ENCODE measurements around the gene CA10.

CA10 gene

GRCh38 chr17:51746421-51746820, 412.1 kb downstream of the CA10 start:
- Histone ChIP-seq H3K27ac (ENCODE audit: low read depth, low read length, poor library complexity, severe bottlenecking) (no peak overlapping the region), H4K20me1 (ENCODE audit: insufficient read depth, low read length) (no peaks in the 10 kb centered on the region), H3K27me3 (ENCODE audit: insufficient read depth, low read length) (no peaks in the 10 kb centered on the region), H3K4me2 (ENCODE audit: low read length) (no peak overlapping the region), H2AFZ (ENCODE audit: low read length) (no peak overlapping the region), H3F3A (ENCODE audit: insufficient read depth, low read length) (no peaks in the 10 kb centered on the region), H3K4me1 (ENCODE audit: insufficient read depth, low read length, severe bottlenecking) (no peaks in the 10 kb centered on the region), H3K9ac (ENCODE audit: low read length) (no peak overlapping the region), H3K36me3 (ENCODE audit: insufficient read depth, low read length) (no peaks in the 10 kb centered on the region), H3K79me2 (ENCODE audit: insufficient read depth, low read length) (no peaks in the 10 kb centered on the region), H3K9me2 (ENCODE audit: low read depth, low read length) (no peaks in the 10 kb centered on the region), H3K4me3 (ENCODE audit: low read depth, low read length, poor library complexity, severe bottlenecking) (no peak overlapping the region), H3K9me3 (ENCODE audit: low read length) (no peaks in the 10 kb centered on the region)
- TF ChIP-seq EZH2 (IDR thresholded peaks at IDR 0.05; ENCODE audit: borderline replicate concordance, low read length) = no peak
- TF ChIP-seq CTCF (IDR thresholded peaks at IDR 0.05; ENCODE audit: low read length) = no peak

- no peak overlapping the region for H3K9ac ChIP-seq (ENCODE audit: low read length)
- TF ChIP-seq EZH2 (IDR thresholded peaks at IDR 0.05; ENCODE audit: borderline replicate concordance, low read length) = no peak
- no peak for TF ChIP-seq CTCF (IDR thresholded peaks at IDR 0.05; ENCODE audit: low read length)
- H3K4me1 ChIP-seq (ENCODE audit: insufficient read depth, low read length, severe bottlenecking) = no peaks in the 10 kb centered on the region
- H3K27me3 ChIP-seq (ENCODE audit: insufficient read depth, low read length) = no peaks in the 10 kb centered on the region
- no peaks in the 10 kb centered on the region for H3K36me3 ChIP-seq (ENCODE audit: insufficient read depth, low read length)
- H3K79me2 ChIP-seq (ENCODE audit: insufficient read depth, low read length) = no peaks in the 10 kb centered on the region
- no peaks in the 10 kb centered on the region for H4K20me1 ChIP-seq (ENCODE audit: insufficient read depth, low read length)
- no peaks in the 10 kb centered on the region for H3K9me3 ChIP-seq (ENCODE audit: low read length)
- H3K4me3 ChIP-seq (ENCODE audit: low read depth, low read length, poor library complexity, severe bottlenecking) = no peak overlapping the region
- no peaks in the 10 kb centered on the region for H3F3A ChIP-seq (ENCODE audit: insufficient read depth, low read length)
- H3K27ac ChIP-seq (ENCODE audit: low read depth, low read length, poor library complexity, severe bottlenecking) = no peak overlapping the region
- H2AFZ ChIP-seq (ENCODE audit: low read length) = no peak overlapping the region
- H3K9me2 ChIP-seq (ENCODE audit: low read depth, low read length) = no peaks in the 10 kb centered on the region
- no peak overlapping the region for H3K4me2 ChIP-seq (ENCODE audit: low read length)
Observed at GRCh38 chr17:51745993-51746392, 412.5 kb downstream of the CA10 start.

- H3F3A ChIP-seq (ENCODE audit: insufficient read depth, low read length) = no peaks in the 10 kb centered on the region
- TF ChIP-seq EZH2 (IDR thresholded peaks at IDR 0.05; ENCODE audit: borderline replicate concordance, low read length) = no peak
- TF ChIP-seq CTCF (IDR thresholded peaks at IDR 0.05; ENCODE audit: low read length) = no peak
- H3K9ac ChIP-seq (ENCODE audit: low read length) = no peak overlapping the region
- H3K9me3 ChIP-seq (ENCODE audit: low read length) = no peaks in the 10 kb centered on the region
- H2AFZ ChIP-seq (ENCODE audit: low read length) = no peak overlapping the region
- H3K79me2 ChIP-seq (ENCODE audit: insufficient read depth, low read length) = no peaks in the 10 kb centered on the region
- H3K4me1 ChIP-seq (ENCODE audit: insufficient read depth, low read length, severe bottlenecking) = no peaks in the 10 kb centered on the region
- no peaks in the 10 kb centered on the region for H3K9me2 ChIP-seq (ENCODE audit: low read depth, low read length)
- no peaks in the 10 kb centered on the region for H3K27me3 ChIP-seq (ENCODE audit: insufficient read depth, low read length)
- no peaks in the 10 kb centered on the region for H4K20me1 ChIP-seq (ENCODE audit: insufficient read depth, low read length)
- H3K4me3 ChIP-seq (ENCODE audit: low read depth, low read length, poor library complexity, severe bottlenecking) = no peak overlapping the region
- H3K27ac ChIP-seq (ENCODE audit: low read depth, low read length, poor library complexity, severe bottlenecking) = no peak overlapping the region
- no peak overlapping the region for H3K4me2 ChIP-seq (ENCODE audit: low read length)
- H3K36me3 ChIP-seq (ENCODE audit: insufficient read depth, low read length) = no peaks in the 10 kb centered on the region
Observed at GRCh38 chr17:51743477-51743876, 415.0 kb downstream of the CA10 start.
